Activated CD8-positive, alpha-beta T cell treated with anti-CD3 and anti-CD28 coated beads for 36 hours (primary cell): ENCODE data around the gene TAF3. TPM values are rescaled to one million over a fixed set of nuclear protein-coding genes. Genes with fewer than 3 reads are reported as not detected.

ENCODE experiments used
- ATAC-seq: fragments of 200-7000 bp; cut with Tn5 transposase; one replicate; pipeline ENCODE4 v1.10.0; 2021; ENCODE audit warnings: mild to moderate bottlenecking, moderate library complexity
- CTCF ChIA-PET: fragments of 350-600 bp; sonication (Branson Sonifier 250); formaldehyde crosslinking; loops from one replicate; lab custom pipeline; 2021; ENCODE audit warnings: antibody characterized with exemption; lab: Charles Lee
- POLR2A ChIA-PET: fragments of 350-600 bp; sonication (Branson Sonifier 250); formaldehyde crosslinking; loops from one replicate; lab custom pipeline; 2021; ENCODE audit warnings: antibody characterized with exemption; lab: Charles Lee
- DNase-seq: peaks from one replicate; pipeline ENCODE4 v3.0.0-alpha.2; 2020
- H3K27ac Mint-ChIP-seq: one replicate; pipeline ENCODE4 v1.8.0; 2021; ENCODE audit warnings: mild to moderate bottlenecking, mixed read lengths
- H3K27me3 Mint-ChIP-seq: one replicate; pipeline ENCODE4 v1.8.0; 2021; ENCODE audit warnings: mixed read lengths
- H3K36me3 Mint-ChIP-seq: one replicate; pipeline ENCODE4 v1.8.0; 2021; ENCODE audit warnings: low read depth, mixed read lengths
- H3K4me1 Mint-ChIP-seq: one replicate; pipeline ENCODE4 v1.8.0; 2021; ENCODE audit warnings: low read depth, mixed read lengths
- H3K4me3 Mint-ChIP-seq: one replicate; pipeline ENCODE4 v1.8.0; 2021; ENCODE audit warnings: mild to moderate bottlenecking, moderate library complexity, mixed read lengths
- H3K9me3 Mint-ChIP-seq: one replicate; pipeline ENCODE4 v1.8.0; 2021; ENCODE audit warnings: mixed read lengths
- CTCF ChIP-seq: fragments of 200-600 bp; IDR thresholded peaks from one replicate; pipeline ENCODE4 v1.8.0; 2022; ENCODE audit warnings: antibody characterized with exemption, mild to moderate bottlenecking
- intact Hi-C: fragments of 100-400 bp; cut with micrococcal nuclease; formaldehyde crosslinking; loops from one replicate; pipeline ENCODE4 v1.10.0; 2022
- total RNA-seq, 2 experiments: library from RNA; stranded (reverse); gene quantifications; one replicate each; pipeline ENCODE4 v1.2.3, GENCODE V29; 2021

Gene TAF3
- total RNA-seq, 2 experiments from 2014 or later, result 12.5 to 12.7 TPM

GRCh38 chr10:8056871-8057331, 238.6 kb downstream of the TAF3 start:
- no peaks in the 10 kb centered on the region for H3K9me3 Mint-ChIP-seq
- peak overlapping the region; percentile 89 for H3K4me3 Mint-ChIP-seq
- CTCF ChIA-PET, result no interaction called here
- intact Hi-C loops, result loop anchor here (5.0 to 10.0 kb wide), 4 partner anchors 75 to 1038 kb away; no protein-coding TSS in a partner anchor
- POLR2A ChIA-PET, result interaction anchor here (0.6 to 1.8 kb wide), 9 partner anchors 8 to 958 kb away, joined by 3 to 7 read pairs (median 3); no protein-coding TSS in a partner anchor
- no peak for TF ChIP-seq CTCF
- ATAC-seq (peak; percentile 25), DNase-seq (peak; percentile 84)
- H3K4me1 Mint-ChIP-seq, result peaks cover 56% of the 10 kb centered on the region
- peaks cover 53% of the 10 kb centered on the region for H3K36me3 Mint-ChIP-seq
- H3K27ac Mint-ChIP-seq, result peak overlapping the region; percentile 98
- peaks cover 13% of the 10 kb centered on the region for H3K27me3 Mint-ChIP-seq

- Mint-ChIP-seq H3K27ac (peak overlapping the region; percentile 78), H3K4me3 (peak overlapping the region; percentile 89), H3K9me3 (no peaks in the 10 kb centered on the region), H3K36me3 (peaks cover 62% of the 10 kb centered on the region), H3K27me3 (peaks cover 5% of the 10 kb centered on the region), H3K4me1 (peaks cover 59% of the 10 kb centered on the region)
- no peak for DNase-seq
- TF ChIP-seq CTCF, result no peak
- POLR2A ChIA-PET, result interaction anchor here (1.3 to 1.8 kb wide), 2 partner anchors 267 to 275 kb away, joined by 3 to 7 read pairs; no protein-coding TSS in a partner anchor
- intact Hi-C loops, result loop anchor here (5.0 to 10.0 kb wide), 4 partner anchors 75 to 1037 kb away; no protein-coding TSS in a partner anchor
- ATAC-seq, result no peak
- CTCF ChIA-PET, result no interaction called here
Measured at GRCh38 chr10:8057636-8058273, 239.4 kb downstream of the TAF3 start.

- Mint-ChIP-seq H3K4me1 (peaks cover 61% of the 10 kb centered on the region), H3K36me3 (peaks cover 69% of the 10 kb centered on the region), H3K9me3 (no peaks in the 10 kb centered on the region), H3K27me3 (no peaks in the 10 kb centered on the region), H3K4me3 (peak overlapping the region; percentile 89), H3K27ac (peak overlapping the region; percentile 98)
- POLR2A ChIA-PET, result interaction anchor here (0.9 to 1.3 kb wide), 3 partner anchors 9 to 267 kb away, joined by 3 read pairs; no protein-coding TSS in a partner anchor
- no peak for TF ChIP-seq CTCF
- intact Hi-C loops, result loop anchor here (5.0 to 10.0 kb wide), 4 partner anchors 74 to 1036 kb away; no protein-coding TSS in a partner anchor
- ATAC-seq (no peak), DNase-seq (no peak)
- CTCF ChIA-PET, result interaction anchor here (2.0 kb wide), 1 partner anchor 386 kb away, joined by 4 read pairs; no protein-coding TSS in a partner anchor
Measured at GRCh38 chr10:8058274-8059111, 240.2 kb downstream of the TAF3 start.

GRCh38 chr10:8059191-8059936, 241.1 kb downstream of the TAF3 start:
- H3K4me3 Mint-ChIP-seq, result peak overlapping the region; percentile 89
- peaks cover 68% of the 10 kb centered on the region for H3K4me1 Mint-ChIP-seq
- POLR2A ChIA-PET, result interaction anchor here (0.9 to 2.5 kb wide), 6 partner anchors 10 to 357 kb away, joined by 3 to 9 read pairs (median 3); no protein-coding TSS in a partner anchor
- DNase-seq (no peak), ATAC-seq (no peak)
- H3K9me3 Mint-ChIP-seq, result no peaks in the 10 kb centered on the region
- H3K36me3 Mint-ChIP-seq, result peaks cover 78% of the 10 kb centered on the region
- H3K27ac Mint-ChIP-seq, result peak overlapping the region; percentile 98
- H3K27me3 Mint-ChIP-seq, result no peaks in the 10 kb centered on the region
- CTCF ChIA-PET, result interaction anchor here (1.3 to 2.0 kb wide), 3 partner anchors 21 to 385 kb away, joined by 3 to 4 read pairs (median 4); no protein-coding TSS in a partner anchor
- intact Hi-C loops, result loop anchor here (5.0 to 10.0 kb wide), 4 partner anchors 73 to 1035 kb away; no protein-coding TSS in a partner anchor
- no peak for TF ChIP-seq CTCF
